CD4-positive, alpha-beta T cell (primary cell): ENCODE results near the gene MICAL3. TPM values are rescaled to one million over a fixed set of nuclear protein-coding genes. Genes with fewer than 3 reads are reported as not detected.

Experiments
- ATAC-seq: fragments of 200-7000 bp; cut with Tn5 transposase; one replicate; pipeline ENCODE4 v1.10.0; 2022; ENCODE audit warnings: mild to moderate bottlenecking; ENCODE audit not compliant: poor library complexity
- CTCF ChIA-PET: fragments of 350-600 bp; sonication (Branson Sonifier 250); formaldehyde crosslinking; loops from one replicate; lab custom pipeline; 2021; ENCODE audit warnings: antibody characterized with exemption, inconsistent platforms; lab: Charles Lee
- POLR2A ChIA-PET: fragments of 350-600 bp; sonication (Branson Sonifier 250); formaldehyde crosslinking; loops from one replicate; lab custom pipeline; 2021; ENCODE audit warnings: antibody characterized with exemption, inconsistent platforms; lab: Charles Lee
- DNase-seq, 14 experiments: peaks; one replicate each; pipeline ENCODE4 v3.0.0-alpha.2; 2013 to 2020; ENCODE audit warnings: mixed read lengths in 2 of 14
- H3K27ac ChIP-seq, 2 donors: one replicate each; pipeline versions ENCODE4 v1.5.1 to v1.7.0; 2013; ENCODE audit warnings: low read length in 2 of 2, low read depth in 1 of 2, mild to moderate bottlenecking in 1 of 2
- H3K27me3 ChIP-seq, 2 experiments: 1 replicate in 1 of 2; 2 replicates in 1 of 2; pipeline versions ENCODE4 v1.6.1 to v1.7.0; 2013; ENCODE audit warnings: low read length in 2 of 2, control low read depth in 1 of 2, mild to moderate bottlenecking in 1 of 2, moderate library complexity in 1 of 2; ENCODE audit not compliant: insufficient read depth in 2 of 2, control insufficient read depth in 1 of 2
- H3K36me3 ChIP-seq: one replicate; pipeline ENCODE4 v1.6.1; 2013; ENCODE audit warnings: low read length, control low read depth; ENCODE audit not compliant: insufficient read depth
- H3K4me1 ChIP-seq: one replicate; pipeline ENCODE4 v1.6.1; 2013; ENCODE audit warnings: low read length, control low read depth; ENCODE audit not compliant: insufficient read depth
- H3K4me3 ChIP-seq: one replicate; pipeline ENCODE4 v1.5.1; 2013; ENCODE audit warnings: mild to moderate bottlenecking, low read length, moderate library complexity
- H3K9me3 ChIP-seq, 2 experiments: 1 replicate in 1 of 2; 2 replicates in 1 of 2; pipeline versions ENCODE4 v1.6.1 to v1.7.0; 2013; ENCODE audit warnings: low read length in 2 of 2, mild to moderate bottlenecking in 2 of 2, control low read depth in 1 of 2, moderate library complexity in 1 of 2; ENCODE audit not compliant: control insufficient read depth in 1 of 2, insufficient read depth in 1 of 2
- H3K27ac Mint-ChIP-seq: one replicate; pipeline ENCODE4 v1.8.0; 2020; ENCODE audit warnings: mixed read lengths
- H3K27me3 Mint-ChIP-seq: one replicate; pipeline ENCODE4 v1.8.0; 2021; ENCODE audit warnings: mixed read lengths
- H3K36me3 Mint-ChIP-seq: one replicate; pipeline ENCODE4 v1.8.0; 2021; ENCODE audit warnings: low read depth, mixed read lengths
- H3K4me1 Mint-ChIP-seq: one replicate; pipeline ENCODE4 v1.8.0; 2021; ENCODE audit warnings: low read depth, mixed read lengths
- H3K4me3 Mint-ChIP-seq: one replicate; pipeline ENCODE4 v1.8.0; 2020; ENCODE audit warnings: mild to moderate bottlenecking, mixed read lengths
- H3K9me3 Mint-ChIP-seq: one replicate; pipeline ENCODE4 v1.8.0; 2020; ENCODE audit warnings: mixed read lengths
- intact Hi-C, 2 experiments: fragments of 100-400 bp; cut with DNase I in 1 of 2; cut with micrococcal nuclease in 1 of 2; formaldehyde crosslinking; loops; one replicate each; pipeline versions ENCODE4 v1.15.1 to v1.9.0; 2023 to 2025; cut with DNase I, micrococcal nuclease
- total RNA-seq, 174 experiments: library from RNA in 2 of 174; stranded (reverse) in 2 of 174; gene quantifications; one replicate each; pipeline ENCODE4 v1.2.3 and lab custom pipeline; 2021 to 2026
- TF ChIP-seq, protein P1 (sequence below): fragments of 200-600 bp; IDR thresholded peaks from one replicate; pipeline ENCODE4 v1.8.0; 2022; ENCODE audit warnings: antibody characterized with exemption, mild to moderate bottlenecking

The MICAL3 gene
- total RNA-seq, 2 experiments from 2014 or later = 9.4 to 9.9 TPM

GRCh38 chr22:17866621-17867020 lies 157.7 kb downstream of the MICAL3 start:
- POLR2A ChIA-PET = no interaction called here
- TF ChIP-seq, protein P1, sequence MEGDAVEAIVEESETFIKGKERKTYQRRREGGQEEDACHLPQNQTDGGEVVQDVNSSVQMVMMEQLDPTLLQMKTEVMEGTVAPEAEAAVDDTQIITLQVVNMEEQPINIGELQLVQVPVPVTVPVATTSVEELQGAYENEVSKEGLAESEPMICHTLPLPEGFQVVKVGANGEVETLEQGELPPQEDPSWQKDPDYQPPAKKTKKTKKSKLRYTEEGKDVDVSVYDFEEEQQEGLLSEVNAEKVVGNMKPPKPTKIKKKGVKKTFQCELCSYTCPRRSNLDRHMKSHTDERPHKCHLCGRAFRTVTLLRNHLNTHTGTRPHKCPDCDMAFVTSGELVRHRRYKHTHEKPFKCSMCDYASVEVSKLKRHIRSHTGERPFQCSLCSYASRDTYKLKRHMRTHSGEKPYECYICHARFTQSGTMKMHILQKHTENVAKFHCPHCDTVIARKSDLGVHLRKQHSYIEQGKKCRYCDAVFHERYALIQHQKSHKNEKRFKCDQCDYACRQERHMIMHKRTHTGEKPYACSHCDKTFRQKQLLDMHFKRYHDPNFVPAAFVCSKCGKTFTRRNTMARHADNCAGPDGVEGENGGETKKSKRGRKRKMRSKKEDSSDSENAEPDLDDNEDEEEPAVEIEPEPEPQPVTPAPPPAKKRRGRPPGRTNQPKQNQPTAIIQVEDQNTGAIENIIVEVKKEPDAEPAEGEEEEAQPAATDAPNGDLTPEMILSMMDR = no peak
- Histone ChIP-seq H3K4me1 (peaks cover 3% of the 10 kb centered on the region), H3K9me3 (no peaks in the 10 kb centered on the region), H3K27ac (no peak overlapping the region), H3K36me3 (peaks cover 32% of the 10 kb centered on the region), H3K4me3 (no peak overlapping the region), H3K27me3 (no peaks in the 10 kb centered on the region)
- H3K9me3 Mint-ChIP-seq = no peaks in the 10 kb centered on the region
- H3K4me3 Mint-ChIP-seq = no peak overlapping the region
- H3K27ac Mint-ChIP-seq = no peak overlapping the region
- no peaks in the 10 kb centered on the region for H3K27me3 Mint-ChIP-seq
- intact Hi-C loops = no loop called here
- no peaks in the 10 kb centered on the region for H3K4me1 Mint-ChIP-seq
- CTCF ChIA-PET = no interaction called here
- H3K36me3 Mint-ChIP-seq = peaks cover 26% of the 10 kb centered on the region
- ATAC-seq (no peak), DNase-seq (no peak)

DNA sequence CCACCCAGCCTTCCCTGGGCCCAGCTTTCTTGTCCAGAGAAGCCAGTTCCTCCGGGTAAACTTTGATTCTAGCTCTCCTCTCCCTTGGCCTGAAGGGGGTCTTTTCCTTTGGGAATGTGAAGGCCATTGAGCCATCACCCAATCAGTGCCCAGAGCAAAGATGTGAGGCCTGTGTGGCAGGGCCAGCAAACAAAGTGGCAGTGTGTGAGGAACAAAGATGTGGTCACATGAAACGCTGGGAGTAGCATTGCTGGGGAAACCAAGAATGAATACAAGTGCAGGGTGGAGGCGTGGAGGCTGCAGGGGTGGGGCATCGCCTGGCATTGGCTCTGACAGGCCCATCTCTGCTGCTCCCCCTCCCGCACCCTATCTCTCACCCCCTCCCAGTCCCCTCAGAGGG lies 158.2 kb downstream of the MICAL3 start:
- H3K9me3 ChIP-seq = no peaks in the 10 kb centered on the region
- no peak overlapping the region for H3K4me3 Mint-ChIP-seq
- no peaks in the 10 kb centered on the region for H3K27me3 ChIP-seq
- H3K9me3 Mint-ChIP-seq = no peaks in the 10 kb centered on the region
- H3K27ac ChIP-seq = no peak overlapping the region
- TF ChIP-seq, protein P1 = no peak
- H3K27me3 Mint-ChIP-seq = no peaks in the 10 kb centered on the region
- H3K27ac Mint-ChIP-seq = no peak overlapping the region
- peaks cover 28% of the 10 kb centered on the region for H3K36me3 ChIP-seq
- ChIA-PET POLR2A (no interaction called here), CTCF (no interaction called here)
- intact Hi-C loops = no loop called here
- H3K4me1 Mint-ChIP-seq = no peaks in the 10 kb centered on the region
- H3K4me1 ChIP-seq = peaks cover 3% of the 10 kb centered on the region
- ATAC-seq (no peak), DNase-seq (no peak)
- no peak overlapping the region for H3K4me3 ChIP-seq
- peaks cover 21% of the 10 kb centered on the region for H3K36me3 Mint-ChIP-seq

GRCh38 chr22:17865183-17866055 lies 158.9 kb downstream of the MICAL3 start:
- Mint-ChIP-seq H3K4me1 (no peaks in the 10 kb centered on the region), H3K27ac (no peak overlapping the region), H3K27me3 (no peaks in the 10 kb centered on the region), H3K4me3 (no peak overlapping the region), H3K36me3 (peaks cover 16% of the 10 kb centered on the region), H3K9me3 (no peaks in the 10 kb centered on the region)
- Histone ChIP-seq H3K4me3 (no peak overlapping the region), H3K9me3 (no peaks in the 10 kb centered on the region), H3K27ac (no peak overlapping the region), H3K27me3 (no peaks in the 10 kb centered on the region), H3K4me1 (peaks cover 3% of the 10 kb centered on the region), H3K36me3 (peaks cover 25% of the 10 kb centered on the region)
- ATAC-seq (no peak), DNase-seq (no peak)
- TF ChIP-seq, protein P1 = no peak
- POLR2A ChIA-PET = no interaction called here
- intact Hi-C loops = no loop called here
- CTCF ChIA-PET = no interaction called here
